Dermis blood vessel endothelial cell (primary cell): ENCODE measurements around the gene SGCA. TPM values are rescaled to one million over a fixed set of nuclear protein-coding genes. Genes with fewer than 3 reads are reported as not detected.

Source experiments
- DNase-seq: peaks from one replicate; pipeline ENCODE4 v3.0.0; 2010
- total RNA-seq: library from RNA; depleted of rRNA; stranded (reverse); fragments of >200 nt; gene quantifications from 2 replicates; pipeline ENCODE4 v1.2.3, GENCODE V29; 2014

Gene SGCA
- total RNA-seq, 1 donor from 2014 or later, result not detected

- no peak for DNase-seq
Measured at GRCh38 chr17:50196036-50196435, 30.2 kb downstream of the SGCA start.

DNA sequence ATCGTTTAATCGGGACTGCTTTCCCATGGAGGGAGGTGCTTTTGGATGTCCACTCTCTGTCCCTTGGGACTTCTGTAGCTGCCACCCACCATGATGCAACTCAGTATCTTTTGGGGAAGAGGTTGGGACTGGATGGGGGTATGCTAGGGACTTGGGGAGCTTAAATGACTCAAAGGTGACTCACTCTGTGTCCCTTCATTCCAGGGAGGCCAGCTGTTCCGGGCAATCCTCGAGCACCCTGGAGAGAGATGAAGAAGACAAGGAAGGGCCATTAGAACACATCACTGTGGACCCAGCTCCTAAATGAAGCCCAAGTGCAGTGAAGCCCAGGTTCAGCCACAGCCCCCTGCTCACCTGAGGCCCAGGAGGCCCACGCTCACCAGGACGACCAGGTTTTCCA lies 31.0 kb downstream of the SGCA start:
- DNase-seq, result no peak

GRCh38 chr17:50198026-50198669 lies 32.3 kb downstream of the SGCA start:
- DNase-seq, result peak; percentile 81

DNA sequence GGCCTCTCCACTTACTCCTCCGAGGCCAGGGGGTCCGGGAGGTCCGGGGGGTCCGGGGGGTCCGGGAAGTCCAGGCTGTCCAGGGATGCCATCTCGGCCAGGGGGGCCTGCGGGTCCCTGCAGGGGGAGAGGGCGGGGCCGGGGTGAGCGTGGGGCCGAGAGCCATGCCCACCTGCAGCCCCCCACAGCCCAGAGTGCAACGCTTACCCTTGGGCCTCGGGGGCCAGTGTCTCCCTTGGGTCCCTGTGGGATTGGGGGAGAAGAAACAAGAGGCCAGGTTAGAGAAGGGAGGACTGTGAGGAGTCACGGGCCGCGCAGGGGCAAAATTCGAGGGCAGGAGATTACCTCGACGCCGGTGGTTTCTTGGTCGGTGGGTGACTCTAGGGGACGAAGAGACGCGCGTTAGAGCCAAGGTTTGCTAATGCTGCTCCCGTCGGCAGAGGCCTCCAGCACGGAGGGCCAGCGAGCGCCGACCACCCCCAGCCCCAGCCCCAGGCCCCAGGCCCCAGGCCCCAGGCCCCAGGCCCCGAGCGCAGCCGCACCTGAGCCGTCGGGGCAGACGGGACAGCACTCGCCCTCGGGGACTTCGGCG lies 33.5 kb downstream of the SGCA start:
- DNase-seq, result no peak

DNA sequence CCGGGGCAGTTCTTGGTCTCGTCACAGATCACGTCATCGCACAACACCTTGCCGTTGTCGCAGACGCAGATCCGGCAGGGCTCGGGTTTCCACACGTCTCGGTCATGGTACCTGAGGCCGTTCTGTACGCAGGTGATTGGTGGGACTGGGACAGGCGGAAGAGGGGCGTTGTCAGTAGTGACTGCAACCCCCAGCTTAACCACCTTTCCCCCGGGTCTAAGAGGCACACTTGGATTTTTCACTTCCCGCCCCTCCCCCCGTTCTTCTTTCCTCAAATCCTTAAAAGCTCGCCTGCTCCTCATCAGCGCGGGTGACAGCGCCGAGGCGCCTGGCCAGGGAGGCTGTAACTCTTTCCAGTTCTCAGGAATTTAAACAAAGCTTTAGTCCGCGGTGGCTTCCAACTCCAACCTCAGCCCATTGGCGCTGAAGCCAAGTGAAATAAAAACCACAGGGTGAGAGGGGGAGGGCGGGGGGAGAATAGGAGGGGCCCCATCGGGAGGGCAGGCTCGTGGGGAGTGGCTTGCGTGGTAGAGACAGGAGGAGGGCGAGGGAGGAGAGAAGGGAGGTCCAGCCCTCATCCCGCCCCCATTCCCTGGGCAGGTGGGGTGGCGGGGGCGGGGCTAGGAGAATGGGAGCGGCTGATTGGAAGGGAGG lies 34.1 kb downstream of the SGCA start:
- peak; percentile 44 for DNase-seq

GRCh38 chr17:50200457-50201275 lies 34.9 kb downstream of the SGCA start:
- DNase-seq, result peak; percentile 80

DNA sequence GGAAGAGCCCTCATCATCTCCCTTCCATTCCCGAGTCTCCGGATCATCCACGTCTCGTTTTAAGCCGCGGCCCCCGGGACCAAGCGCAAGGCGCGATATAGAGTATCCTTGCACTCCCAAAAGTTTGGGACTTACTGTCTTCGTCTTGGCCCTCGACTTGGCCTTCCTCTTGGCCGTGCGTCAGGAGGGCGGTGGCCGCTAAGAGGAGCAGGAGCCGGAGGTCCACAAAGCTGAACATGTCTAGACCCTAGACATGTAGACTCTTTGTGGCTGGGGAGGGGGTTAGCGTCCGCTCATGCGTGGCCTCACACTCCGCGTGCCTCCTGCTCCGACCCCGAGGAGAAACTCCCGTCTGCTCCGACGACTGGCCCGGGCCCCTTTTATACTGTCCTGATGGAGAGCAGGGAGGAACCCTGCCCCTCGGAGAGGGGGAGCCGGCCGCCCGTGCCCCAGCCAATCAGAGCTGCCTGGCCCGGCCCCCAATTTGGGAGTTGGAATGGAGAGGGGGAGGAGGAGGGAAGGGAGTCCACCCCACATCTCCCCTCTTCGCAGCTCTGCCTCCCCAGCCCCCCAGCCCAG lies 35.6 kb downstream of the SGCA start, which contains the start of gene COL1A1:
Gene COL1A1, minus strand, starts transcription at position 356 of the 579 bp plus-strand sequence. Its CDS starts 118 bp downstream, at position 238.
- DNase-seq, result no peak

DNA sequence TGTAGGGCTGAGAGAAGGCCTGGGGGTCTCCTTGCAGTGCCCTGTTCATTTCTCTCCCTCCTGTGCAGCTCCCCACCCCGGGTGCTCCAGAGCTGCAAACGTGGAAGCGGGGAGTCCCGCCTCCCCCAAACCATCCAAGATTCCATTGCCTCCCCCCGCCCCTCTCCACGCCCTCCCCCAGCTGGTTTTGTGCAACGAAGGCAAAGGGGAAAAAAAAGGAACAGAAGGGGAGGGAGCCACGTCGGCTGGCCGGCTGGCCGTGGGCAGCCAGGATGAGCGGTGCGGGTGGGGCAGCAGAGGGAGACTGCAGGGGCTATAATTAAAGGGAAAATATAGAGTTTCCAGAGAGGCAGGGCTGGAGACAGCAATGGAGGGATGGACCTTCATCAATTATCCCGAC lies 37.3 kb downstream of the SGCA start:
- DNase-seq, result no peak

GRCh38 chr17:50203604-50204345 lies 38.0 kb downstream of the SGCA start:
- DNase-seq, result no peak

DNA sequence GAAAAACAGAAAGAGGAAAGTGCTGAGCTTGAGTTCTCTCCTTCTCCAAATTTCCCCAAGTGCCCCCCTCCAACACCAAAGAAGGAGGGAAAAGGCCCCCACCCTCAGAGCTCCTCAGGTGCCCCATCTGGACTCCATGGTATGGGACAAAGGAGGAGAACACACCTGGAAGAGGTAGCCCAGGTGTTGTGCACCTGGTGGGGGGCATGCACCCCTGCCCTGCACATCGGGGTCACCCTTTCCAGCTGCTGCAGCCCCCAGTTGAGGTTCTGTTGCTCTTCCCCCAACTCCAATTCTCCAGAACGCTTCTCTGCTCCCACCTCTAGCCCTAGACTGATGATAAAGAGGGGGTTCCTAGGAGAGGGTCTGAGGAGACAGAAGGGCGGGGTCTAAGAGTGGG lies 38.6 kb downstream of the SGCA start:
- no peak for DNase-seq

- no peak for DNase-seq
Measured at GRCh38 chr17:50205111-50205962, 39.5 kb downstream of the SGCA start.

DNA sequence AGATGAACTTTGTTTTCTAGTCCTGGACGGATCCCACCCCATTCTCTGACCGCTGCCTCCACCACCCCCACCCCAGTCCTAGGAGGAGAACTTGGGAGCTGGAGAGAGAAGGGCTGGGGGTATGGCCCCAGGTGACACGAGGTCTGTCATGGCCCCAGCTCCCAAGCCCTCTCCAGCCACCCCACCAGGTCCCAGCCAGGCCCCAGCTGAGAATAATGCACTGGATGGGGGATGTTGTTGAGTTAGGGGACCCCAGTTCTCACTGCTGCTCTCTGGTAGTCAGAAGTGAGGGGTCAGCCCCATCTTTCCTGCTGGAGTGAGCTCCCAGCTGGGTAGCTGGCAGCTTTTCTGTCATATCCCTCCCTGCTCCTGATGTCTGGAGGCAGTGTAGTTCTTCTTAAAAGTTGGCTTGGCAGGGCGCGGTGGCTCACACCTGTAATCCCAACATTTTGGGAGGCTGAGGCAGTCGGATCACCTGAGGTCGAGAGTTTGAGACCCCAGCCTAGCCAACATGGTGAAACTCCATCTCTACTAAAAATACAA lies 40.2 kb downstream of the SGCA start:
- no peak for DNase-seq

DNA sequence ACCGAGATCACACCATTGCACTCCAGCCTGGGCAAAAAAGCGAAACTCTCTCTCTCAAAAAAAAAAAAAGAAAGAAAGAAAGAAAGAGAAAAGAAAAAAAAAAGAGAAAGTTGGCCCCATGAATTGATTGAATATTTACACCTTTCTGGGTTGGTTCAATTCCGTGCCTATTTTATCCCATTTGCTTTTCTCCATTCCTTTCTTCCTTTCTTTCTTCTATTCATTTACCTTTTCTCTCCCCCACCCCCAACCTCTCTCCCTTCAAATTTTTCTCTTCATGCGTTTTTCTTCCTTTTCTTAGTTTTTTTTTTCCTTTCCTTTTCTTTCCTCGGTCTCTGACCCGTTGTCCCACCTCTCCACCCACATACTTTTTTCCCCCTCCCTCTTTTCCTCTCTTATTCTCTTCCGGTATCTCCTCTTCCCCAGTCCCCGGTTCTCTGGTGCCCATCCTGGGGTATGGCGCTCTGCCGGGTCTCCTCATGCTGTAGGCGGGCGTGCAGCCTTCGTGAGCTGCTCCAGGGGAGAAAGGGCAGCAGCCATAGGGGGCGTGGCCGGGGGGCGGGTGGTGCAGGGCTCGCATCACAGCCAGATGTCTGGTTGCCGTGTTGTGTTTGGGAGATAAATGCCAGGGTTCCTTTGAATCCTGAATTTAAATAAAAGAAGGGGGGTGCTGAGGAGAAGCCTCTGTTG lies 40.9 kb downstream of the SGCA start:
- DNase-seq, result no peak

DNA sequence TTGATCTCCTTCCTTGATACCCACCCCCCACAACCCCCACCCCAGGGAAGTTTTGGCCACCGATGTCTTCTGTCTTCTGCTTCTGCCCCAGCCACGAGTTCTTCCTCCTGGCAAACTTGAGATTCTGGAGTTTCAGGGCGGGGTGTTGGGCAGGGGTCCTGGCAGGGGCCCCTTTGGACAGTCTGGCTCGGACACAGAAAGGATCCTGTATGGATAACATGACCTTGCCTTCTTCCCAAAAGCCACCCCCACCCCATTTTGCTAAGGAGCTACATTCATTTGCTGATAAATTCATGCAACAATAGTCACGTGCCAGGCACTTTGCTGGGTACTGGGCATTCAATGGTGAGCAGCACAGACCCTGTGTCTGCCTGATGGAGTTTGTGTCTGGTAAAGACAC lies 41.5 kb downstream of the SGCA start:
- DNase-seq, result no peak

DNA sequence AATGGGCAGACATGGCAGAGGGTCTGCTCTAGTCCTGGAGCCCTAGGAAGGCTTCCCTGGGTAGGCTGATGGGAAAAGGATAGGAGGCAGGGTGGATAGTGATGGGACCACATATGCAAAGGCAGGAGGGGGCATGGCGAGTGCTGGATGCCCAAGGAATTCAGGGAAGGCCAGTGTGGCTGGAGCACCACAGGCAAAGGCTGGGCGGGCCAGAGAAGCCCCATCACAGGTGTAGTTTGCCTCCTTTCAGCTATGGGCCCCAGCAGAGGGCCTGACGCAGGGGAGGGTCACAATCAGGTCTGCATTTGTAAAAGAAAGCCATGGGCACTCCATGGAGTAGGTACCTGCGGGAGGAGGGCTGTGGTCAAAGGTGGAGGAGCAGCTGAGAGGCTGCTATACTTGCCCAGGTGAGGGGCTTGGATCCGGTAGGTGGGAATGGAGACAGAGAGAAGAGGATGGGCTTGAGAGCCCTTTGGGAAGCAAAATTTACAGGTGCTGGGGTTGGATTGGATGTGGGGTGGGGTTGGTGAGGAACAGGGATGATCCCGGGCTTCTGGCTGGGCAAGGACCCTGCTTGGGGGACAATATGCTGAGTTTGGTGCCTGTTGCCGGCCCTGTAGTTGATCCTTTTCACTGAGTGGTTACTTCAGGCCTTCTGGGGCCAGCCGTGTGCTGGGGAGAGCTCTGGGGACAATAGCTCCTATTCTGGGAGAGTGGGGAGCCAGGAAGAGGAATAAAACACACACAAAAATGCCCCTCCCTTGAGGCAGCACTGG lies 42.2 kb downstream of the SGCA start:
- no peak for DNase-seq

DNA sequence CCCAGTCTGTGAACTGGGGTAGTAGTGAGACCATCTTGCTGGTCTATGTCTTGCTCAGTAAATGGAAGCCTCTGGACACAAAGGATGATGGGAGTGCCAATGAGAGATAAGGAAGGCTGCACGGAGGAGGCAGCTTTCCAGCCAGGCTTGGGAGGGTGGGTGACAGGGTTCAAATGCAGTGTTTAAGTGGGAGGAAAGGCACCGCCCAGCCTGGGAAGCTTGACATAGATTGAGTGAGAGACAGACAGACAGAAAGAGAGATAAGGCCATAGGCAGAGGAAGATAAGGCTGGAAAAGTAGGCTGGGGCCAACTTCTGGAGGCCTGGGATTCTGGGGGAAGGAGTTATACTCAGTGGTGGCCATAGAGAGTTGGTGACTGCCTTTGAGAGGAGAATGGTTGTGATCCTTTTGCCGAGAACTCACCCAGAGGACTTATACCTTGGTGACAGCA lies 42.8 kb downstream of the SGCA start:
- DNase-seq, result no peak

- DNase-seq, result no peak
Measured at GRCh38 chr17:50209133-50209471, 43.3 kb downstream of the SGCA start.

DNA sequence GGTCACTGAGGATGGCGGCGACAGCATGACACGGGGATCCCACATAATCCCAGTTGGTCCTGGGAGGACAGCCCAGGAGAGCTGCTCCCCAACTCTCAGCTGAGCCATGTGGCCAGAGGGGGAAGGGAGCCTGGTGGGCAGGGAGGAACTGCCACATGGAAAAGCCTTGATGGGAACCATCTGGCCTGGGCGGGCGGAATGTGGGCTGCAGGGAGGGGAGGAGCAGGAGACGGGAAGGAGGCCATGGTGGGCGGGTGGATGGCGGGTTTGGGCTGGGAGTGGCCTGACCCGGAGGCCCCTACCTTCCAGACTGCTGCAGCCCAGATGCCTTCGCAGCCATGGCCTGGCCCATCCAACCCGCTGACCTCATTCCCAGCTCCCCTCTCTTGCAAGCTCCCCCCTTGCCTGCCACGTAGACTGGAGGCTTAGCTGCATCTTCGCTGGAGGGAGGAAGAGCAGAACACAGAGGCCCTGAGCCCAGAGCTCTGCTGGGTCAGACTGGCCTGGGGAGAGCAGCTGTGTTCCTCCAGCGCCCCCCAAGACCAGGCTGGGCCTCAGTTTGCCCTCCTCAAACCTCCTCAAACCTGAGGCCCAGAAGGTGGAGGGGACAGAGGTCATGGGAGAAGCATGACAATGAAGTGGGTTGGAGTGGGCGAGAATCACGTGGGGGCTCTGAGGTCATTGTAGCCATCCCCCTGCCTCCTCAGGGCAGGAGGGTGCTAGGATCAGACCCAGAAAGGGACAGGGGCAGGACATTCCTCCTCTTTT lies 43.9 kb downstream of the SGCA start:
- no peak for DNase-seq
